Adrenal gland (tissue), 5 donors: Measurements from ENCODE around the gene QPCT.

Experiments
- CTCF ChIP-seq, 6 experiments: fragments of 450-650 bp in 4 of 6; fragments of 200-600 bp in 2 of 6; sonication (generic) in 1 of 6; IDR thresholded peaks; 1 replicate in 5 of 6; 2 replicates in 1 of 6; pipeline versions ENCODE4 v1.5.1 to v1.8.0; 2016 to 2021; ENCODE audit warnings: antibody characterized with exemption in 6 of 6, mild to moderate bottlenecking in 2 of 6, moderate library complexity in 1 of 6
- POLR2A ChIP-seq, 2 donors: fragments of 450-650 bp; IDR thresholded peaks; one replicate each; pipeline ENCODE4 v1.6.1; 2017; ENCODE audit warnings: antibody characterized with exemption in 2 of 2, mild to moderate bottlenecking in 2 of 2, moderate library complexity in 1 of 2
- donor health status: DM: no; HTN: no; CAD: no.

GRCh38 chr2:37306024-37306423 lies 38.4 kb upstream of the QPCT start:
- TF ChIP-seq CTCF (IDR thresholded peaks at IDR 0.05) (no peak), POLR2A (IDR thresholded peaks at IDR 0.05) (no peak)
